HCT116 (cell line): ENCODE results near the gene DMWD. TPM values are rescaled to one million over a fixed set of nuclear protein-coding genes. Genes with fewer than 3 reads are reported as not detected.

Source experiments
- ATAC-seq: fragments of 200-7000 bp; cut with Tn5 transposase; 2 replicates; pipeline ENCODE4 v1.9.1; 2020; ENCODE audit warnings: mild to moderate bottlenecking, moderate library complexity
- BruUV-seq: library from RNA; stranded (reverse); fragments of 400-500 nt; replicated peaks from 2 replicates; lab custom pipeline; 2021; lab: Mats Ljungman, UMichigan
- CTCF ChIA-PET: fragments of 300-600 bp; sonication (Branson Sonifier 250); formaldehyde crosslinking; loops from one replicate; lab custom pipeline; 2021; ENCODE audit warnings: antibody characterized with exemption; lab: Charles Lee
- POLR2A ChIA-PET: fragments of 300-600, 350-600 bp; sonication (Branson Sonifier 250); formaldehyde crosslinking; loops from one replicate; lab custom pipeline; 2021; ENCODE audit warnings: antibody characterized with exemption; lab: Charles Lee
- RAD21 ChIA-PET, 2 experiments: fragments of 300-600 bp; sonication (Branson Sonifier 250); formaldehyde crosslinking; loops; one replicate each; lab custom pipeline; 2023; ENCODE audit warnings: low total read pairs in 2 of 2; ENCODE audit not compliant: uncharacterized antibody in 2 of 2, unreplicated experiment in 2 of 2, low non-redundant PET in 1 of 2; lab: Charles Lee
- DNase-seq: peaks from one replicate; pipeline ENCODE4 v3.0.0-alpha.2; 2010; ENCODE audit warnings: low read depth, low spot score
- H2AFZ ChIP-seq: fragments of 200-600 bp; shearing (Covaris generic), sonication (generic); 2 replicates; pipeline ENCODE4 v1.6.1; 2017; ENCODE audit warnings: low read depth, mixed run types, mixed read lengths, antibody characterized with exemption, low read length; ENCODE audit not compliant: poor library complexity, severe bottlenecking
- H3K27ac ChIP-seq: 2 replicates; pipeline ENCODE4 v1.5.1; 2012; ENCODE audit warnings: low read depth, low read length
- H3K27me3 ChIP-seq: fragments of 200-600 bp; sonication (generic); 2 replicates; pipeline ENCODE4 v1.6.1; 2016; ENCODE audit warnings: mixed run types, low read length, mixed read lengths; ENCODE audit not compliant: insufficient read depth
- H3K36me3 ChIP-seq, 2 experiments: fragments of 200-500 bp in 1 of 2; fragments of 200-600 bp in 1 of 2; sonication (Bioruptor generic) in 1 of 2; sonication (generic) in 1 of 2; 2 replicates each; pipeline versions ENCODE4 v1.5.1 to v1.6.1; 2014 to 2016; ENCODE audit warnings: low read length in 2 of 2, inconsistent platforms in 1 of 2, mixed read lengths in 1 of 2, mixed run types in 1 of 2; ENCODE audit not compliant: insufficient read depth in 2 of 2, control insufficient read depth in 1 of 2
- H3K4me1 ChIP-seq, 2 experiments: fragments of 200-600 bp in 1 of 2; sonication (generic) in 1 of 2; 2 replicates each; pipeline versions ENCODE4 v1.5.1 to v1.6.1; 2012 to 2017; ENCODE audit warnings: low read length in 2 of 2, inconsistent platforms in 1 of 2, mild to moderate bottlenecking in 1 of 2, mixed read lengths in 1 of 2, mixed run types in 1 of 2, moderate library complexity in 1 of 2; ENCODE audit not compliant: insufficient read depth in 2 of 2, control insufficient read depth in 1 of 2
- H3K4me2 ChIP-seq: fragments of 200-600 bp; sonication (generic); 2 replicates; pipeline ENCODE4 v1.6.1; 2017; ENCODE audit warnings: mixed run types, low read length, mixed read lengths
- H3K4me3 ChIP-seq, 2 experiments: fragments of 200-600 bp in 1 of 2; sonication (generic) in 1 of 2; replicated peaks in 1 of 2; 2 replicates each; pipeline ENCODE4 v1.5.1; 2011 to 2016; ENCODE audit warnings: low read length in 2 of 2, control low read depth in 1 of 2, low read depth in 1 of 2, mild to moderate bottlenecking in 1 of 2, mixed read lengths in 1 of 2, mixed run types in 1 of 2
- H3K79me2 ChIP-seq: fragments of 200-600 bp; sonication (generic); 2 replicates; pipeline ENCODE4 v1.6.1; 2017; ENCODE audit warnings: mild to moderate bottlenecking, mixed run types, low read length, moderate library complexity, mixed read lengths; ENCODE audit not compliant: insufficient read depth
- H3K9ac ChIP-seq: fragments of 200-600 bp; sonication (generic); 2 replicates; pipeline ENCODE4 v1.6.1; 2016; ENCODE audit warnings: low read length, mixed read lengths
- H3K9me2 ChIP-seq: fragments of 200-600 bp; sonication (generic), shearing (Covaris generic); 2 replicates; pipeline ENCODE4 v1.6.1; 2017; ENCODE audit warnings: mixed run types, mild to moderate bottlenecking, moderate library complexity; ENCODE audit not compliant: insufficient read depth
- H3K9me3 ChIP-seq, 2 experiments: fragments of 200-500 bp in 1 of 2; fragments of 200-600 bp in 1 of 2; sonication (Bioruptor generic) in 1 of 2; sonication (generic) in 1 of 2; 2 replicates each; pipeline ENCODE4 v1.6.1; 2014 to 2017; ENCODE audit warnings: low read length in 2 of 2, mixed read lengths in 2 of 2, inconsistent platforms in 1 of 2, low read depth in 1 of 2, mild to moderate bottlenecking in 1 of 2, mixed run types in 1 of 2, moderate library complexity in 1 of 2; ENCODE audit not compliant: control insufficient read depth in 1 of 2, insufficient read depth in 1 of 2
- H4K20me1 ChIP-seq: fragments of 200-600 bp; sonication (generic), shearing (Covaris generic); 2 replicates; pipeline ENCODE4 v1.6.1; 2017; ENCODE audit warnings: mixed run types, mild to moderate bottlenecking, moderate library complexity; ENCODE audit not compliant: insufficient read depth
- CEBPB ChIP-seq: IDR thresholded peaks from 2 replicates; pipeline ENCODE4 v1.6.1; 2012; ENCODE audit warnings: low read depth
- EGR1 ChIP-seq: IDR thresholded peaks from 2 replicates; pipeline ENCODE4 v1.6.1; 2012; ENCODE audit warnings: low read depth
- ELF1 ChIP-seq: IDR thresholded peaks from 2 replicates; pipeline ENCODE4 v1.6.1; 2012; ENCODE audit warnings: low read depth, borderline replicate concordance
- EZH2 ChIP-seq: fragments of 200-600 bp; sonication (generic); IDR thresholded peaks from 2 replicates; pipeline ENCODE4 v1.6.1; 2017; ENCODE audit warnings: antibody characterized with exemption, mixed run types
- FOSL1 ChIP-seq: IDR thresholded peaks from 2 replicates; pipeline ENCODE4 v1.6.1; 2012; ENCODE audit warnings: low read depth
- JUND ChIP-seq: IDR thresholded peaks from 2 replicates; pipeline ENCODE4 v1.6.1; 2012
- POLR2A ChIP-seq: IDR thresholded peaks from 2 replicates; pipeline ENCODE4 v1.7.0; 2011; ENCODE audit warnings: borderline replicate concordance; ENCODE audit not compliant: insufficient read depth, insufficient read length; ENCODE audit errors: extremely low read depth
- POLR2AphosphoS5 ChIP-seq: IDR thresholded peaks from 2 replicates; pipeline ENCODE4 v1.6.1; 2011; ENCODE audit warnings: mild to moderate bottlenecking, low read depth, low read length, moderate library complexity
- REST ChIP-seq: IDR thresholded peaks from 2 replicates; pipeline ENCODE4 v1.6.1; 2012; ENCODE audit warnings: low read depth
- SIN3A ChIP-seq: IDR thresholded peaks from 2 replicates; pipeline ENCODE4 v1.6.1; 2012; ENCODE audit warnings: low read depth
- SP1 ChIP-seq: IDR thresholded peaks from 2 replicates; pipeline ENCODE4 v1.6.1; 2012; ENCODE audit warnings: low read depth
- SRF ChIP-seq: IDR thresholded peaks from 2 replicates; pipeline ENCODE4 v1.6.1; 2012; ENCODE audit warnings: low read depth
- TCF7L2 ChIP-seq: IDR thresholded peaks from 2 replicates; pipeline ENCODE4 v1.7.0; 2011; ENCODE audit warnings: borderline replicate concordance, inconsistent platforms; ENCODE audit not compliant: insufficient read depth, insufficient read length; ENCODE audit errors: extremely low read depth
- YY1 ChIP-seq: IDR thresholded peaks from 2 replicates; pipeline ENCODE4 v1.6.1; 2011; ENCODE audit warnings: low read length, low read depth, moderate library complexity, mild to moderate bottlenecking; ENCODE audit not compliant: insufficient replicate concordance; ENCODE audit errors: extremely low read depth
- ZBTB33 ChIP-seq: IDR thresholded peaks from 2 replicates; pipeline ENCODE4 v1.6.1; 2011; ENCODE audit warnings: mild to moderate bottlenecking, low read length, moderate library complexity; ENCODE audit not compliant: insufficient replicate concordance; ENCODE audit errors: extremely low read depth
- ZFX ChIP-seq: fragments of 450-650 bp; IDR thresholded peaks from 2 replicates; pipeline ENCODE4 v1.6.1; 2017
- ZNF274 ChIP-seq: fragments of 200-500 bp; sonication (Bioruptor generic); IDR thresholded peaks from 2 replicates; pipeline ENCODE4 v1.6.1; 2014; ENCODE audit warnings: mild to moderate bottlenecking, low read depth, low read length, inconsistent platforms
- intact Hi-C: fragments of 100-400 bp; cut with micrococcal nuclease; formaldehyde crosslinking; loops from 2 replicates; pipeline ENCODE4 v1.10.0; 2022
- total RNA-seq: library from RNA; stranded (reverse); gene quantifications from one replicate; pipeline ENCODE4 v1.2.1, GENCODE V29; 2021; ENCODE audit not compliant: unreplicated experiment
- TF ChIP-seq, protein P1 (sequence below): IDR thresholded peaks from 2 replicates; pipeline ENCODE4 v1.6.1; 2012
- TF ChIP-seq, protein P2 (sequence below), 3 experiments: fragments of 200-600 bp in 1 of 3; sonication (generic) in 1 of 3; IDR thresholded peaks in 2 of 3; conservative IDR thresholded peaks in 1 of 3; 2 replicates each; pipeline ENCODE4 v1.5.1; 2012 to 2017; ENCODE audit warnings: low read depth in 2 of 3, low read length in 2 of 3, antibody characterized with exemption in 1 of 3, borderline replicate concordance in 1 of 3, control low read depth in 1 of 3, mild to moderate bottlenecking in 1 of 3, mixed read lengths in 1 of 3, mixed run types in 1 of 3, moderate library complexity in 1 of 3; ENCODE audit not compliant: insufficient read depth in 1 of 3

The DMWD gene
- total RNA-seq, 1 experiment from 2014 or later = 56.8 TPM

DNA sequence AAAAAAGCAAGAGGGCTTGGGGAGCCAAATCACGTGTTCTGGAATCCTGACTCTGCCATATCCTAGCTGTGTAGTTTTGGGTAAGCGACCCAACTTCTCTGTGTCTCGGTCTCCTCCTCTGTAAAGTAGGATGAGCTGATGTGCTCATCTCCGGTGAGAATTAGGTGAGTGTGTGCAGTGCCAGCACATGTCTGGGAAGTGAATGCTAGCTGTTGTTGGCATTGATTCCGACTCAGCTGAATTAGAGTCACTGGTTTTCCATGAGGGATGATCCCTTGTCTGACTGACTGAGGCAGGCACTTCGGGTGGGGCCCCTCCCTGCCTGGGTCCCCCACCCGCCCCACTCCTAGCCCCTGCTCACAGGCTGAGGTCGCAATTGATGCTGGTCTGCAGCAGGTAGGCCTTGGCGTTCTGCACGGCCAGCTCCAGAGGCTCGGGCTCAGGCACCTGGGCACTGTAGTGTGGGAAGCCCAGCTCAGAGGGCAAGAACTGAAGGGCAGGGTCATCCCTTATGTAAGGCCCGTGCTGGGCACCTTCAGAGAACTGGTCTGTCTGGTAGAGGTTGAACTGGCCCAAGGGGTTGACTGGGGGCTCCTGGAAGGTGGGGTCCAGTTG, 21.6 kb upstream of the DMWD start:
- CTCF ChIA-PET = interaction anchor here (2.5 kb wide), 1 partner anchor 15 kb away, joined by 9 read pairs; no protein-coding TSS in a partner anchor
- POLR2A ChIA-PET = interaction anchor here (0.6 kb wide), 1 partner anchor 25 kb away, joined by 3 read pairs; no protein-coding TSS in a partner anchor
- intact Hi-C loops = no loop called here
- Histone ChIP-seq H3K79me2 (no peaks in the 10 kb centered on the region), H3K9me2 (no peaks in the 10 kb centered on the region), H2AFZ (no peak overlapping the region), H3K9me3 (no peaks in the 10 kb centered on the region), H3K27me3 (no peaks in the 10 kb centered on the region), H3K4me3 (no peak overlapping the region), H3K4me1 (peaks cover 7 to 23% of the 10 kb centered on the region in 2 experiments; a peak in 3 of 4 replicates), H4K20me1 (no peaks in the 10 kb centered on the region), H3K4me2 (no peak overlapping the region), H3K9ac (no peak overlapping the region), H3K27ac (no peak overlapping the region), H3K36me3 (peaks cover 0 to 5% of the 10 kb centered on the region in 2 experiments; a peak in 2 of 4 replicates)
- TF ChIP-seq ZBTB33 (no peak), TCF7L2 (no peak), ZNF274 (no peak), CEBPB (no peak), JUND (no peak), SRF (no peak), SIN3A (no peak), REST (no peak), EZH2 (no peak), ELF1 (no peak), ZFX (no peak), YY1 (no peak), SP1 (no peak), POLR2AphosphoS5 (no peak; the same call in 1 of the 2 replicates), POLR2A (no peak), EGR1 (no peak), FOSL1 (no peak)
- TF ChIP-seq, protein P1, sequence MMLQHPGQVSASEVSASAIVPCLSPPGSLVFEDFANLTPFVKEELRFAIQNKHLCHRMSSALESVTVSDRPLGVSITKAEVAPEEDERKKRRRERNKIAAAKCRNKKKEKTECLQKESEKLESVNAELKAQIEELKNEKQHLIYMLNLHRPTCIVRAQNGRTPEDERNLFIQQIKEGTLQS = no peak
- TF ChIP-seq, protein P2, sequence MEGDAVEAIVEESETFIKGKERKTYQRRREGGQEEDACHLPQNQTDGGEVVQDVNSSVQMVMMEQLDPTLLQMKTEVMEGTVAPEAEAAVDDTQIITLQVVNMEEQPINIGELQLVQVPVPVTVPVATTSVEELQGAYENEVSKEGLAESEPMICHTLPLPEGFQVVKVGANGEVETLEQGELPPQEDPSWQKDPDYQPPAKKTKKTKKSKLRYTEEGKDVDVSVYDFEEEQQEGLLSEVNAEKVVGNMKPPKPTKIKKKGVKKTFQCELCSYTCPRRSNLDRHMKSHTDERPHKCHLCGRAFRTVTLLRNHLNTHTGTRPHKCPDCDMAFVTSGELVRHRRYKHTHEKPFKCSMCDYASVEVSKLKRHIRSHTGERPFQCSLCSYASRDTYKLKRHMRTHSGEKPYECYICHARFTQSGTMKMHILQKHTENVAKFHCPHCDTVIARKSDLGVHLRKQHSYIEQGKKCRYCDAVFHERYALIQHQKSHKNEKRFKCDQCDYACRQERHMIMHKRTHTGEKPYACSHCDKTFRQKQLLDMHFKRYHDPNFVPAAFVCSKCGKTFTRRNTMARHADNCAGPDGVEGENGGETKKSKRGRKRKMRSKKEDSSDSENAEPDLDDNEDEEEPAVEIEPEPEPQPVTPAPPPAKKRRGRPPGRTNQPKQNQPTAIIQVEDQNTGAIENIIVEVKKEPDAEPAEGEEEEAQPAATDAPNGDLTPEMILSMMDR (IDR thresholded peaks at IDR 0.05 in 2 of 3, conservative IDR thresholded peaks at IDR 0.05 in 1 of 3; ENCODE audit: borderline replicate concordance in 1 of 3, insufficient read depth in 1 of 3, low read depth in 2 of 3, low read length in 2 of 3) = no peak
- RAD21 ChIA-PET = no interaction called here
- ATAC-seq = no peak
- DNase-seq = no peak
- no TSS peak for BruUV-seq
